Measurements from ENCODE around the gene OR7C1. TPM values are rescaled to one million over a fixed set of nuclear protein-coding genes. Genes with fewer than 3 reads are reported as not detected.
"Not testable (repeated sequence)": the region's sequence is repeated elsewhere in the genome, so short reads cannot be mapped to it uniquely, and the experiment has no call there.

OR7C1 gene
- total RNA-seq, 4 donors from 2014 or later: not detected

GRCh38 chr19:14783410-14783998 is 51.5 kb downstream of the OR7C1 start:
- H3K4me3 ChIP-seq; H3K4me1 ChIP-seq; intact Hi-C loops (cut with DNase I; ENCODE audit: low total_unique reads); H3K27ac ChIP-seq; DNase-seq; H3K9me3 ChIP-seq; H3K36me3 ChIP-seq; H3K27me3 ChIP-seq: not testable (repeated sequence)

- H3K27ac ChIP-seq: no peak overlapping the region
- no peaks in the 10 kb centered on the region for H3K9me3 ChIP-seq
- no peak for DNase-seq
- TF ChIP-seq CTCF (IDR thresholded peaks at IDR 0.05): no peak
- no peak for TF ChIP-seq POLR2A (IDR thresholded peaks at IDR 0.05)
- no peaks in the 10 kb centered on the region for H3K27me3 ChIP-seq
- intact Hi-C loops (cut with DNase I; ENCODE audit: low total_unique reads): no loop called here
- no peaks in the 10 kb centered on the region for H3K4me1 ChIP-seq
- no peak overlapping the region for H3K4me3 ChIP-seq
- no peaks in the 10 kb centered on the region for H3K36me3 ChIP-seq
These were observed 52.2 kb downstream of the OR7C1 start for GRCh38 chr19:14782626-14783409.

GRCh38 chr19:14781713-14782536 is 53.1 kb downstream of the OR7C1 start:
- H3K4me1 ChIP-seq; H3K4me3 ChIP-seq; H3K27ac ChIP-seq; DNase-seq; H3K9me3 ChIP-seq; H3K36me3 ChIP-seq; H3K27me3 ChIP-seq; intact Hi-C loops (cut with DNase I; ENCODE audit: low total_unique reads): not testable (repeated sequence)

GRCh38 chr19:14780622-14781225 is 54.3 kb downstream of the OR7C1 start:
- H3K4me1 ChIP-seq; DNase-seq; H3K27ac ChIP-seq; H3K27me3 ChIP-seq; H3K9me3 ChIP-seq; H3K36me3 ChIP-seq; H3K4me3 ChIP-seq; intact Hi-C loops (cut with DNase I; ENCODE audit: low total_unique reads): not testable (repeated sequence)

- Histone ChIP-seq H3K36me3 (no peaks in the 10 kb centered on the region), H3K27ac (no peak overlapping the region), H3K9me3 (no peaks in the 10 kb centered on the region), H3K4me1 (no peaks in the 10 kb centered on the region), H3K27me3 (no peaks in the 10 kb centered on the region), H3K4me3 (no peak overlapping the region)
- TF ChIP-seq POLR2A (IDR thresholded peaks at IDR 0.05) (no peak), CTCF (IDR thresholded peaks at IDR 0.05) (no peak)
- intact Hi-C loops (cut with DNase I; ENCODE audit: low total_unique reads): no loop called here
- no peak for DNase-seq
These were observed 55.8 kb downstream of the OR7C1 start for GRCh38 chr19:14779151-14779550.

- intact Hi-C loops (cut with DNase I; ENCODE audit: low total_unique reads); H3K36me3 ChIP-seq; H3K9me3 ChIP-seq; H3K4me1 ChIP-seq; DNase-seq; H3K27ac ChIP-seq; H3K27me3 ChIP-seq; H3K4me3 ChIP-seq: not testable (repeated sequence)
These were observed 56.7 kb downstream of the OR7C1 start, which contains the start of gene ADGRE2 for GRCh38 chr19:14778110-14778845. Gene ADGRE2, minus strand, starts transcription at chr19:14778560. Its CDS starts 1,804 bp downstream, at chr19:14776756.

GRCh38 chr19:14777645-14778044 is 57.3 kb downstream of the OR7C1 start:
- H3K4me3 ChIP-seq; H3K9me3 ChIP-seq; H3K27me3 ChIP-seq; H3K27ac ChIP-seq; H3K36me3 ChIP-seq; H3K4me1 ChIP-seq; DNase-seq; intact Hi-C loops (cut with DNase I; ENCODE audit: low total_unique reads): not testable (repeated sequence)
